Activated CD4-positive, alpha-beta T cell treated with anti-CD3 and anti-CD28 coated beads for 36 hours (primary cell): ENCODE results near the gene CEACAM16. TPM values are rescaled to one million over a fixed set of nuclear protein-coding genes. Genes with fewer than 3 reads are reported as not detected.
A peak's percentile ranks its signal among the peaks of the same experiment; 100 is the strongest.
"Not testable (repeated sequence)": the region's sequence is repeated elsewhere in the genome, so short reads cannot be mapped to it uniquely, and the experiment has no call there.

Experiments used
- ATAC-seq: fragments of 200-7000 bp; cut with Tn5 transposase; one replicate; pipeline ENCODE4 v1.10.0; 2021; ENCODE audit warnings: mild to moderate bottlenecking, moderate library complexity
- CTCF ChIA-PET: fragments of 350-600 bp; sonication (Branson Sonifier 250); formaldehyde crosslinking; loops from one replicate; lab custom pipeline; 2021; ENCODE audit warnings: antibody characterized with exemption; lab: Charles Lee
- POLR2A ChIA-PET: fragments of 350-600 bp; sonication (Branson Sonifier 250); formaldehyde crosslinking; loops from one replicate; lab custom pipeline; 2021; ENCODE audit warnings: antibody characterized with exemption, inconsistent platforms; lab: Charles Lee
- DNase-seq: peaks from one replicate; pipeline ENCODE4 v3.0.0-alpha.2; 2020
- H3K27ac Mint-ChIP-seq: one replicate; pipeline ENCODE4 v1.8.0; 2021; ENCODE audit warnings: mixed read lengths
- H3K27me3 Mint-ChIP-seq: one replicate; pipeline ENCODE4 v1.8.0; 2021; ENCODE audit warnings: mixed read lengths
- H3K36me3 Mint-ChIP-seq: one replicate; pipeline ENCODE4 v1.8.0; 2021; ENCODE audit warnings: low read depth, mixed read lengths
- H3K4me1 Mint-ChIP-seq: one replicate; pipeline ENCODE4 v1.8.0; 2021; ENCODE audit warnings: mixed read lengths
- H3K4me3 Mint-ChIP-seq: one replicate; pipeline ENCODE4 v1.8.0; 2021; ENCODE audit warnings: mild to moderate bottlenecking, moderate library complexity, mixed read lengths
- H3K9me3 Mint-ChIP-seq: one replicate; pipeline ENCODE4 v1.8.0; 2021; ENCODE audit warnings: low read depth, mixed read lengths
- intact Hi-C, 2 experiments: fragments of 100-400 bp; cut with DNase I in 1 of 2; cut with micrococcal nuclease in 1 of 2; formaldehyde crosslinking; loops; one replicate each; pipeline versions ENCODE4 v1.14.2 to v1.15.1; 2022 to 2024; cut with DNase I, micrococcal nuclease
- total RNA-seq, 2 experiments: library from RNA; stranded (reverse); gene quantifications; one replicate each; pipeline ENCODE4 v1.2.3, GENCODE V29; 2021

The CEACAM16 gene
- total RNA-seq, 2 experiments from 2014 or later = not detected

DNA sequence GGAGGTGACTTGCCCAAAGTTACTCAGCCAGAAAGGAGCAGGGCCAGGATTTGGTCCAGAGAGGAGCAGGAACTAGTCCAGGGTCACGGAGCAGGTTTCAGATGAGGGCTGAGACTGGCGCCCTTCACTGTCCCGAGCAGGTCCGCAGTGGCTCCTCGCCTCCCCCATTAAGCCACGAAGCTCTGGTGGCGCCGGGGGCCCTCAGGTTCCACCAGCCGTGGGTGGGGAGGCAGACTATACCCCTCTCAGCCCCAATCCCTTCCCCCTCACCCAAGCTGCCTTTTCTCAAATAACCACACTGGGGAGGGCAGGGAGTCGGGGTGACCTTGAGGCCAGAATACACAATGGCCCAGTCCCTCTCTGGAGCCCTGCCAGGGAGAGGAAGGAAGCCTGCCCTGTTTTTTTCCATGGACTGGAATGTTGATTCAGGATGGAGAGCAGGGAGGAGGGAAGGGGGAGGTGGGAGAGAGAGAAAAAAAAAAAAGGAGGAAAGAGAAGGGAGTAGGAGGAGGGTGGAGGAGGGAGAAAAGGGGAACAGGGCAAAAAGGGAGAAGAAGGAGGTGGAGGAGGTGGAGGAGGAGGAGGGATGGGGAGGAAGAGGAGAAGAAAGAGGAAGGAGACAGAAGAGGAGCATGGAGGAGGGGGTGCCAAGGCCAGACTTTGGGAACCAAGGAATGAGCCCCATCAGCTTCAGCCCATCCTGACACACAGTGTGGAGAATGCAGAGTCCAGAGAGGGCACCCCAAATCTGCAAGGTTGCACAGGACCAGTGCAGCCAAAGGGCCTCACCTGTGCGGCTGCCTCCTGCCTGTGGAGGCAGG lies 19.7 kb downstream of the CEACAM16 start:
- DNase-seq = no peak
- CTCF ChIA-PET = interaction anchor here (0.6 to 10.4 kb wide), 4 partner anchors 50 to 171 kb away, joined by 3 to 288 read pairs (median 6); no protein-coding TSS in a partner anchor
- Mint-ChIP-seq H3K27ac (no peak overlapping the region), H3K4me3 (no peak overlapping the region), H3K27me3 (peaks cover 4% of the 10 kb centered on the region), H3K36me3 (peaks cover 4% of the 10 kb centered on the region), H3K9me3 (peaks cover 20% of the 10 kb centered on the region), H3K4me1 (peaks cover 18% of the 10 kb centered on the region)
- ATAC-seq = no peak
- intact Hi-C loops = no loop called here
- POLR2A ChIA-PET = no interaction called here

DNA sequence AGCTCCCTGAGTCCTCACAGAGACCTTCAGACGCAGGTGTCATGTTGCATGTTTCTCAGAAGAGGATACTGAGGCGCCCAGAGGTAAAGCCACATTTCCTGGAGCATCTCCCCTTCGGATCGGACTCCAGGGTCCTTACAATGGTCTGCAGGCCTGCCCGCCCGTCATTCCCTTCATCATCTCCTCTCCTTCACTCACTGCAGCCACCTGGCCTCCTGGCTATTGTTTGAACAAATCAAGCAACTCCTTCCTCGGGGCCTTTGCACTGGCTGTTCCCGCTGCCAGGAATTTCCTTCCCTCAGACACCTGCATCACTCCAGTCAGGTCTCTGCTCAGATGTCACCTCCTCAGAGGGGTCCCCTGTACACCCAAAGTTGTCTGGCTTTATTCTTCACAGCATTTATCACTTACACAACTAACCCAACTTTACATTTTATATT lies 20.3 kb downstream of the CEACAM16 start:
- intact Hi-C loops = no loop called here
- Mint-ChIP-seq H3K4me1 (peaks cover 23% of the 10 kb centered on the region), H3K27ac (no peak overlapping the region), H3K36me3 (peaks cover 4% of the 10 kb centered on the region), H3K4me3 (no peak overlapping the region), H3K9me3 (peaks cover 18% of the 10 kb centered on the region), H3K27me3 (peaks cover 4% of the 10 kb centered on the region)
- POLR2A ChIA-PET = no interaction called here
- ATAC-seq = no peak
- DNase-seq = no peak
- CTCF ChIA-PET = interaction anchor here (0.7 to 10.4 kb wide), 2 partner anchors 50 to 60 kb away, joined by 3 to 288 read pairs; no protein-coding TSS in a partner anchor

GRCh38 chr19:44720396-44720795 lies 21.4 kb downstream of the CEACAM16 start:
- DNase-seq, H3K27me3 Mint-ChIP-seq, H3K27ac Mint-ChIP-seq, ATAC-seq, H3K4me3 Mint-ChIP-seq, H3K9me3 Mint-ChIP-seq, H3K36me3 Mint-ChIP-seq, POLR2A ChIA-PET: not testable (repeated sequence)
- CTCF ChIA-PET = interaction anchor here (0.5 to 10.4 kb wide), 7 partner anchors 9 to 318 kb away, joined by 3 to 288 read pairs (median 3); no protein-coding TSS in a partner anchor
- intact Hi-C loops = loop anchor here in 1 of 2 experiments (5.0 kb wide), 1 partner anchor 33 kb away; no protein-coding TSS in a partner anchor
- peaks cover 27% of the 10 kb centered on the region for H3K4me1 Mint-ChIP-seq

DNA sequence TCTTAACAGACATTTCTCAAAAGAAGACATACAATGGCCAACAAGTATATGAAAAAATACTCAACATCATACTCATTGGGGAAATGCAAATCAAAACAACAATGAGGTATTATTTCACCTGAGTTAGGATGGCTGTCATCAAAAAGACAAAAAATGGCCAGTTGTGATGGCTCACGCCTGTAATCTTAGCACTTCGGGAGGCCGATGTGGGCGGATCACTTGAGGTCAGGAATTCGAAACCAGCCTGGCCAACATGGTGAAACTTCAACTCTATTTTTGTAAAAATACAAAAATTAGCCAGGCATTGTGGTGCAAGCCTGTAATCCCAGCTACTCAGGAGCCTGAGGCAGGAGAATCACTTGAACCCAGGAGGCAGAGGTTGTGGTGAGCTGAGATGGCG lies 22.0 kb downstream of the CEACAM16 start:
- intact Hi-C loops = loop anchor here in 1 of 2 experiments (5.0 kb wide), 1 partner anchor 34 kb away; no protein-coding TSS in a partner anchor
- Mint-ChIP-seq H3K27ac (no peak overlapping the region), H3K36me3 (no peaks in the 10 kb centered on the region), H3K9me3 (peaks cover 1% of the 10 kb centered on the region), H3K27me3 (peaks cover 4% of the 10 kb centered on the region), H3K4me3 (no peak overlapping the region), H3K4me1 (peaks cover 27% of the 10 kb centered on the region)
- ATAC-seq (no peak), DNase-seq (no peak)
- POLR2A ChIA-PET = no interaction called here
- CTCF ChIA-PET = interaction anchor here (0.5 to 10.4 kb wide), 7 partner anchors 8 to 280 kb away, joined by 3 to 288 read pairs (median 3); no protein-coding TSS in a partner anchor

GRCh38 chr19:44721369-44721768 lies 22.4 kb downstream of the CEACAM16 start:
- H3K27ac Mint-ChIP-seq, H3K27me3 Mint-ChIP-seq, H3K36me3 Mint-ChIP-seq, H3K9me3 Mint-ChIP-seq, ATAC-seq, POLR2A ChIA-PET, H3K4me3 Mint-ChIP-seq, DNase-seq: not testable (repeated sequence)
- intact Hi-C loops = loop anchor here in 1 of 2 experiments (5.0 kb wide), 1 partner anchor 34 kb away; no protein-coding TSS in a partner anchor
- CTCF ChIA-PET = interaction anchor here (1.1 to 10.4 kb wide), 6 partner anchors 24 to 62 kb away, joined by 3 to 288 read pairs (median 24); no protein-coding TSS in a partner anchor
- H3K4me1 Mint-ChIP-seq = peaks cover 27% of the 10 kb centered on the region

- intact Hi-C loops = loop anchor here (1.0 to 5.0 kb wide), 2 partner anchors 35 to 151 kb away; no protein-coding TSS in a partner anchor
- no peak for DNase-seq
- CTCF ChIA-PET = interaction anchor here (0.6 to 10.4 kb wide), 19 partner anchors 9 to 1207 kb away, joined by 3 to 288 read pairs (median 9); no protein-coding TSS in a partner anchor
- H3K4me3 Mint-ChIP-seq = no peak overlapping the region
- H3K9me3 Mint-ChIP-seq = no peaks in the 10 kb centered on the region
- peaks cover 27% of the 10 kb centered on the region for H3K4me1 Mint-ChIP-seq
- POLR2A ChIA-PET = interaction anchor here (1.2 kb wide), 1 partner anchor 48 kb away, joined by 4 read pairs; no protein-coding TSS in a partner anchor
- H3K27ac Mint-ChIP-seq = no peak overlapping the region
- no peak for ATAC-seq
- no peaks in the 10 kb centered on the region for H3K36me3 Mint-ChIP-seq
- H3K27me3 Mint-ChIP-seq = peaks cover 4% of the 10 kb centered on the region
These were observed 23.5 kb downstream of the CEACAM16 start for GRCh38 chr19:44722131-44723121.

DNA sequence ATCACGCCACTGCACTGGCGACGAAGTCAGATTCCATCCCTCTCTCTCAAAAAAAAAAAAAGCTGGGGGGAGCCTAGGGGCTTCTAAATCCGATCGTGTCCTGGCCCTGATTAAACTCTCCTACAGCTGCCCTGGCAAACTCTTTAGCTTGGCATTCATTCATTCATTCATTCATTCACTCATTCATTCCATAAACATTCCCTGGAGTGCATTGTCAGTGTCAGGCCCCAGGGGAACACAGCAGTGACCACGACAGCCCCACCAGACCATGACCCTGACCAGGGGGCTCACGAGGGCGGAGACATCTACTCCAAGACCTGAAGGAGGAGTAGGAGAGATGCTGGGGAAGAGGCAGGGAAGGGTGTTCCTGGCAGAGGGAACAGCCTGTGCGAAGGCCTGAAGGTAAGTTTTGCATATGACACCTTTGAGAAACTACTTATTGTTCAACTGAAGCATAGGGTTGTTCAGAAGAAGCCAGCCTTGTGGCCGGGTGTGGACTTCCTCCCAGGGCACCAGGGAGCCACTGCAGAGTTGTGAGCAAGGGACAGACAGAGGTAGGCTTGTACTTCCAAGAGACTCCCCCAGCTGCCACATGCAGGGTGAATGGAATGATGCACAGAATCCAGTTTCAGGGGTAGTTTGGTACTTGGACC lies 24.5 kb downstream of the CEACAM16 start:
- CTCF ChIA-PET = interaction anchor here (0.5 to 10.4 kb wide), 45 partner anchors 10 to 1849 kb away, joined by 3 to 288 read pairs (median 5); partner anchors contain the start of genes BCL3, CLPTM1 and NECTIN2
- POLR2A ChIA-PET = interaction anchor here (0.6 to 2.2 kb wide), 4 partner anchors 29 to 108 kb away, joined by 4 to 20 read pairs (median 6); no protein-coding TSS in a partner anchor
- Mint-ChIP-seq H3K4me1 (peaks cover 33% of the 10 kb centered on the region), H3K4me3 (no peak overlapping the region), H3K36me3 (no peaks in the 10 kb centered on the region), H3K27me3 (peaks cover 4% of the 10 kb centered on the region), H3K9me3 (no peaks in the 10 kb centered on the region), H3K27ac (peak overlapping the region; percentile 13)
- DNase-seq (no peak), ATAC-seq (peak; percentile 66)
- intact Hi-C loops = loop anchor here (1.0 to 5.0 kb wide), 2 partner anchors 36 to 152 kb away; no protein-coding TSS in a partner anchor

- Mint-ChIP-seq H3K27ac (peak overlapping the region; percentile 51), H3K36me3 (no peaks in the 10 kb centered on the region), H3K9me3 (no peaks in the 10 kb centered on the region), H3K27me3 (peaks cover 4% of the 10 kb centered on the region), H3K4me3 (no peak overlapping the region), H3K4me1 (peaks cover 33% of the 10 kb centered on the region)
- ATAC-seq = peak; percentile 89
- intact Hi-C loops = loop anchor here (1.0 to 5.0 kb wide), 8 partner anchors 23 to 153 kb away; no protein-coding TSS in a partner anchor
- peak; percentile 88 for DNase-seq
- CTCF ChIA-PET = interaction anchor here (0.5 to 10.4 kb wide), 46 partner anchors 9 to 1850 kb away, joined by 3 to 288 read pairs (median 5); partner anchors contain the start of genes BCL3, CLPTM1 and NECTIN2
- POLR2A ChIA-PET = interaction anchor here (0.6 to 2.2 kb wide), 3 partner anchors 28 to 108 kb away, joined by 5 to 20 read pairs (median 6); no protein-coding TSS in a partner anchor
These were observed 25.0 kb downstream of the CEACAM16 start for GRCh38 chr19:44723952-44724319.

DNA sequence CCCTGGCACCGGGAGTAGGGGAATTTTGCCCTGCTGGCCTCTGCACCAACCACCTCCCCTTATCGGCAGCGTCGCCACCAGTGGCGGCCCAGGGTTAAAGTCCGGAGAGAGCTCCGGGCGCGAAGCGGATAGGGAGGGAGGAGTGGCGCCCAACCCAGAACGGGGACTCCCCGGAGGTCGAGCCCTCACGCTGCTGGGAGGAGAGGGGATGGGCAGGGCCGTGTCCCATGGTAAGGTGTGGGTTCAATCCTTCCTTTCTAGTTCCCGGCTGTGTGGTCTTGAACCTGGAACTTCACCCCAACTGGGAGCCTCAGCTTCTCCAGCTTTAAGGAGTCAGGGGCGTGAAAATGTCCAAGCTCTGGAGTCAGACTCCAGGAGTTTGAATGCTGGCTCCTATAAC lies 26.3 kb downstream of the CEACAM16 start:
- Mint-ChIP-seq H3K4me3 (no peak overlapping the region), H3K36me3 (no peaks in the 10 kb centered on the region), H3K9me3 (no peaks in the 10 kb centered on the region), H3K27me3 (peaks cover 4% of the 10 kb centered on the region), H3K27ac (no peak overlapping the region), H3K4me1 (peaks cover 33% of the 10 kb centered on the region)
- intact Hi-C loops = no loop called here
- DNase-seq (no peak), ATAC-seq (no peak)
- CTCF ChIA-PET = interaction anchor here (1.4 to 10.4 kb wide), 11 partner anchors 8 to 119 kb away, joined by 4 to 288 read pairs (median 16); partner anchors contain the start of gene BCL3
- POLR2A ChIA-PET = interaction anchor here (2.2 kb wide), 1 partner anchor 45 kb away, joined by 20 read pairs; no protein-coding TSS in a partner anchor
